Subcutaneous adipose tissue (tissue), 4 donors: Measurements from ENCODE around the gene P2RX4. TPM values are rescaled to one million over a fixed set of nuclear protein-coding genes. Genes with fewer than 3 reads are reported as not detected.

Experiments
- total RNA-seq, 4 donors: library from RNA; depleted of rRNA; stranded (reverse); fragments of >200 nt; gene quantifications; one replicate each; pipeline ENCODE4 v1.1.0, GENCODE V29; 2016
- TF ChIP-seq, protein P1 (sequence below): fragments of 450-650 bp; IDR thresholded peaks from one replicate; pipeline ENCODE4 v1.5.1; 2016; ENCODE audit warnings: low read depth, mild to moderate bottlenecking, control low read depth, antibody characterized with exemption, moderate library complexity

The P2RX4 gene
- total RNA-seq, 4 donors from 2014 or later, result 22.2 to 219 (median 39.9) TPM

- TF ChIP-seq, protein P1, sequence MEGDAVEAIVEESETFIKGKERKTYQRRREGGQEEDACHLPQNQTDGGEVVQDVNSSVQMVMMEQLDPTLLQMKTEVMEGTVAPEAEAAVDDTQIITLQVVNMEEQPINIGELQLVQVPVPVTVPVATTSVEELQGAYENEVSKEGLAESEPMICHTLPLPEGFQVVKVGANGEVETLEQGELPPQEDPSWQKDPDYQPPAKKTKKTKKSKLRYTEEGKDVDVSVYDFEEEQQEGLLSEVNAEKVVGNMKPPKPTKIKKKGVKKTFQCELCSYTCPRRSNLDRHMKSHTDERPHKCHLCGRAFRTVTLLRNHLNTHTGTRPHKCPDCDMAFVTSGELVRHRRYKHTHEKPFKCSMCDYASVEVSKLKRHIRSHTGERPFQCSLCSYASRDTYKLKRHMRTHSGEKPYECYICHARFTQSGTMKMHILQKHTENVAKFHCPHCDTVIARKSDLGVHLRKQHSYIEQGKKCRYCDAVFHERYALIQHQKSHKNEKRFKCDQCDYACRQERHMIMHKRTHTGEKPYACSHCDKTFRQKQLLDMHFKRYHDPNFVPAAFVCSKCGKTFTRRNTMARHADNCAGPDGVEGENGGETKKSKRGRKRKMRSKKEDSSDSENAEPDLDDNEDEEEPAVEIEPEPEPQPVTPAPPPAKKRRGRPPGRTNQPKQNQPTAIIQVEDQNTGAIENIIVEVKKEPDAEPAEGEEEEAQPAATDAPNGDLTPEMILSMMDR, result no peak
These were observed 54.2 kb downstream of the P2RX4 start for GRCh38 chr12:121264135-121264534.

GRCh38 chr12:121264951-121265515, 55.1 kb downstream of the P2RX4 start:
- TF ChIP-seq, protein P1, result no peak

- TF ChIP-seq, protein P1, result no peak
These were observed 57.9 kb downstream of the P2RX4 start for GRCh38 chr12:121267822-121268221.

- TF ChIP-seq, protein P1, result no peak
These were observed 63.5 kb downstream of the P2RX4 start for GRCh38 chr12:121273364-121273896.

DNA sequence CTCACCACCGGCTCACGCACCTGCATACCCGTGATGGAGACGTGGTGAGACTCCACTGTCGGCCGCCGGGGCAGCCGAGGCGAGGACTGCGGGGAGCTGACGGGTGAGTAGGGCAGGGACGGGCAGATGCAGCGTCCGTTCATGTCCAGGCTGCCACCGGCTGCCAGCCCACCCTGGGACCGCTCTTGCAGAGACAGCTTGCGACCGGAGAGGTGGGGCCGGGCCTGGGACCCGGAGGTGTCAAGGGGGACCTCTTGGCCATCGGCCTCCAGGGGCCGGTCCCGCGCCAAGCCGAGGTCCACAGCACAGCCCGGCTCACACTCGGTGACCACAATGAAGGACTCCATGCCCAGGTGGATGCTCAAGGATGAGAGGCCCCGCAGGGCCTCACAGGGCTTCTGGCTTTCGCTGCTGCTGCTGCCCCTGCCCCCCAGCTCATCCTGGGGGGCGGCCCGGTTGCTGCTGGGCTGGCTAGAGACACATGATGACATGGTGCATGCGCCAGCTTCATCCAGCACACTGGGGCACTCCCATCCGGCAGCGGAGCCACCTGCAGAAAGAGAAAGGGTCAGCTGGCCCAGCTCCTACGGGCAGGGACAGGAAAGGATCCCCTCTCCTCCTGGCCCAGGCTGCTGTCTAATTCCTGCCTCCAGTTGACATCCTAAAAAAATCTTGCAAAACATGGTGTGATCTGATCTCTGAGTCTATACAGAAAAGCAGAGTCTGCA, 64.3 kb downstream of the P2RX4 start:
- TF ChIP-seq, protein P1, result no peak

DNA sequence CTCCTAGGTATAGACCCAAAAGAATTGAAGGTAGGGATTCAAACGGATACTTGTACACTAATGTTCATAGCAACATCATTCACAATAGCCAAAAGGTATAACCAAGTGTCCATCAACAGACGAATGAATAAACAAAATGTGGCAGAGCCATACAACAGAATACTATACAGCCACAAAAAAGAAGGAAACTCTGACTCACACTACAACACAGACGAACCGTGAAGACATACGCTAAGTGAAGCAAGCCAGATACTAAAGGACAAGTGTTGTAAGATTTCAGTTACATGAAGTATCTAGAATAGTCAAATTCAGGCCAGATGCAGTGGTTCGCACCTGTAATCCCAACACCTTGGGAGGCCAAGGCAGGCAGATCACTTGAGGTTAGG, 67.4 kb downstream of the P2RX4 start:
- TF ChIP-seq, protein P1, result no peak

DNA sequence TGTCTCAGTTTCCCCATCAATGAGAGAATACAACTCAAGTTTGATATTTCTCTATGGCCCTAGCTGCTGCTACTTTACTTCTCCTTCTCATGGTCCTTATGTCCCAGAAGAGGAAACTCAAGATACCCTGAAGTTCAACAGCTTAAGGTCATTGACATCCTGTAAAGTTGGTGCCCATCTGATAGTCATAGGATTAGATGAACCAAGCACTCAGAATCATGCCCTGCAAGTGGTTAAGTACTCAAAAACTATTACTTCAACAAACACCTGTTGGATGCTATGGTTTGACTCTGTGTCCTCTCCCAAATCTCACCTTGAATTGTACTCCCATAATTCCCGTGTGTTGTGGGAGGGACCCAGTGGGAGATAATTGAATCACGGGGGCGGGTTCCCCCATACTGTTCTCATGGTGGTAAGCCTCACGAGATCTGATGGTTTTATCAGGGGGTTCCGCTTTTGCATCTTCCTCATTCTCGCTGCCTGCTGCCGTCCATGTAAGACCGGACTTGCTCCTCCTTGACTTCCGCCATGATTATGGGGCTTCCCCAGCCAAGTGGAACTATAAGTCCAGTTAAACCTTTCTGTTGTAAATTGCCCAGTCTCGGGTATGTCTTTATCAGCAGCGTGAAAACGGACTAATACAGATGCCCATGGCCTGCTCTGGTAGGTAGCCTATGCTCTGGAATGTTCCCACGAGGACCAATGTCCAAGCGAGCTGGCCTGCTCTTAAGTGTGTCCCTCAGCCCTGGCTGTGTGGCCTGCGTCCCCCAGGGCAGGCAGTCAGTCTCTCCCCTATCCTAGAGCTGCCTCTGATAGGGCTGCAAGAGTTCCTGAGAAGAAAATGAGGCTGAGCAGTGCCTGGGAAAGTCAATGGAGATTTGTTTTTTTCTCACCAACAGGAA, 68.5 kb downstream of the P2RX4 start:
- TF ChIP-seq, protein P1, result no peak
